ENCODE data around the gene EIF4G3.

Gene EIF4G3

GRCh38 chr1:20763417-20763816 is 413.3 kb downstream of the EIF4G3 start:
- no peak for TF ChIP-seq REST (IDR thresholded peaks at IDR 0.05; ENCODE audit: insufficient read depth in 1 of 2, low read depth in 2 of 2, low read length in 2 of 2)

- TF ChIP-seq FOXP2 (optimal IDR thresholded peaks at IDR 0.05; ENCODE audit: borderline replicate concordance, extremely low read depth, extremely low read length, insufficient read depth) (no peak), REST (IDR thresholded peaks at IDR 0.05; ENCODE audit: insufficient read depth in 1 of 2, low read depth in 2 of 2, low read length in 2 of 2) (no peak), POLR2AphosphoS5 (IDR thresholded peaks at IDR 0.05; ENCODE audit: low read depth, low read length) (no peak), SIN3A (IDR thresholded peaks at IDR 0.05; ENCODE audit: borderline replicate concordance, insufficient read depth, low read length) (no peak), TAF1 (IDR thresholded peaks at IDR 0.05; ENCODE audit: borderline replicate concordance, insufficient read depth, low read length) (no peak)
Observed at GRCh38 chr1:20760322-20760721, 416.4 kb downstream of the EIF4G3 start.
